ENCODE measurements around the gene GSC2. TPM values are rescaled to one million over a fixed set of nuclear protein-coding genes. Genes with fewer than 3 reads are reported as not detected.
A peak's percentile ranks its signal among the peaks of the same experiment; 100 is the strongest.

Gene GSC2
- total and polyA plus RNA-seq, 9 of the 15 experiments (the other 6 are each of a cell fraction or from before 2014, with no cell fraction given) = not detected

DNA sequence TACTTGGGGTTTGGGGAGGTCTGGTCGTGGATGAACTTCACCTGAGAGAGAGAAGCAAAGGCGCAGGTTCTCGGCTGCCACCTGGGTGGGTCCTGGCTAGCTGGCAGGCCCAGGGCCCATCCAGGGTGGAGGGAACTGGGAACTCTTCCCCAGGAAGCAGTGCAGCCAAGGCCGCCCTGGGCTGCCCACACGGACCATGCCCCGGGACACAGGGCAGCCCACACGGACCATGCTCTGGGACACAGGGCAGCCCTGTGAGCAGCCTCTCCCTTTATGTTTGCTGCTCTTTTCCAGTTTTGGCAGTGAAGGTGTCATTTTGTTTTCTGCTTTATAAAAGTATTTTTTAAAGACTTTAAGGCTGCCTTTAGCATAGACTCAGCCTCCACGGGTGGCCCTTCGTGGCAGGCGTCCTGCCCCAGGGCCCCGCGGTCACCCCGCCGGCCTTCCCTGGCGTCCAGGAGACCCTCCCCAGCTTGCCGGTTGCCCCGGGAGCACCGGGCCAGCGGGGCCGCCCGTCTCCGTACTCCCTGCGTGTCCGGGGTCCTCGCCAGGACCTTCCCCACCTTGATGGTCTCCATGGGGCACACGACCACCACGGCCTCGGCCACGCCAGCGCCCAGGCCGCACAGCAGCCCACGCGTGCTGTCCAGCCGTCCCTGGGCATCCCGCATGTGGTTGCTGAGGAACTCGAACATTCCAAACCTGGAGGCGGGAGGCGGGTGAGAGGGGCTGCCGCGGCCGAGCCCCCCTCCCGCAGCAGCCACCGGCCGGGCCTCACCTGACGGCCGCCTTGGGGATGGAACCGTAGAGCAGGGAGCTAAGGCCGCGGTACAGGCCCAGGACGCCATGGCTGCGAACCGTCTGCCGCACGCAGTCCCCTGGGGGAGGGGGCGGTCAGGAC, 27.3 kb upstream of the GSC2 start (continued):
- no peak for TF ChIP-seq ZNF197 (CRISPR knock-in tag; IDR thresholded peaks at IDR 0.05; ENCODE audit: low read depth)
- TF ChIP-seq HLTF (IDR thresholded peaks at IDR 0.05) = no peak
- 0 out of 2 replicates have a peak, but pooled peaks have one; percentile 6 for TF ChIP-seq KLF13 (tag; IDR thresholded peaks at IDR 0.05; ENCODE audit: borderline replicate concordance, low read depth)
- TF ChIP-seq ZNF77 (CRISPR knock-in tag; IDR thresholded peaks at IDR 0.05) = no peak
- TF ChIP-seq, protein P1, sequence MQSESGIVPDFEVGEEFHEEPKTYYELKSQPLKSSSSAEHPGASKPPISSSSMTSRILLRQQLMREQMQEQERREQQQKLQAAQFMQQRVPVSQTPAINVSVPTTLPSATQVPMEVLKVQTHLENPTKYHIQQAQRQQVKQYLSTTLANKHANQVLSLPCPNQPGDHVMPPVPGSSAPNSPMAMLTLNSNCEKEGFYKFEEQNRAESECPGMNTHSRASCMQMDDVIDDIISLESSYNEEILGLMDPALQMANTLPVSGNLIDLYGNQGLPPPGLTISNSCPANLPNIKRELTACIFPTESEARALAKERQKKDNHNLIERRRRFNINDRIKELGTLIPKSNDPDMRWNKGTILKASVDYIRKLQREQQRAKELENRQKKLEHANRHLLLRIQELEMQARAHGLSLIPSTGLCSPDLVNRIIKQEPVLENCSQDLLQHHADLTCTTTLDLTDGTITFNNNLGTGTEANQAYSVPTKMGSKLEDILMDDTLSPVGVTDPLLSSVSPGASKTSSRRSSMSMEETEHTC (IDR thresholded peaks at IDR 0.05) = no peak
- no peak for TF ChIP-seq KDM4B (IDR thresholded peaks at IDR 0.05; ENCODE audit: borderline replicate concordance in 2 of 2, low read depth in 1 of 2)
- no peak for TF ChIP-seq KLF1 (tag; IDR thresholded peaks at IDR 0.05)
- TF ChIP-seq, protein P2, sequence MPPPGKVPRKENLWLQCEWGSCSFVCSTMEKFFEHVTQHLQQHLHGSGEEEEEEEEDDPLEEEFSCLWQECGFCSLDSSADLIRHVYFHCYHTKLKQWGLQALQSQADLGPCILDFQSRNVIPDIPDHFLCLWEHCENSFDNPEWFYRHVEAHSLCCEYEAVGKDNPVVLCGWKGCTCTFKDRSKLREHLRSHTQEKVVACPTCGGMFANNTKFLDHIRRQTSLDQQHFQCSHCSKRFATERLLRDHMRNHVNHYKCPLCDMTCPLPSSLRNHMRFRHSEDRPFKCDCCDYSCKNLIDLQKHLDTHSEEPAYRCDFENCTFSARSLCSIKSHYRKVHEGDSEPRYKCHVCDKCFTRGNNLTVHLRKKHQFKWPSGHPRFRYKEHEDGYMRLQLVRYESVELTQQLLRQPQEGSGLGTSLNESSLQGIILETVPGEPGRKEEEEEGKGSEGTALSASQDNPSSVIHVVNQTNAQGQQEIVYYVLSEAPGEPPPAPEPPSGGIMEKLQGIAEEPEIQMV (tag; conservative IDR thresholded peaks at IDR 0.05; ENCODE audit: low read depth) = no peak
- TF ChIP-seq STAG1 (CRISPR knock-in tag; IDR thresholded peaks at IDR 0.05; ENCODE audit: borderline replicate concordance) = no peak
- TF ChIP-seq ZNF3 (CRISPR knock-in tag; IDR thresholded peaks at IDR 0.05) = no peak
- TF ChIP-seq CXXC5 (CRISPR knock-in tag; IDR thresholded peaks at IDR 0.05) = no peak; the same call in 1 of the 2 replicates
- no peak for TF ChIP-seq OTX1 (CRISPR knock-in tag; IDR thresholded peaks at IDR 0.05)
- TF ChIP-seq, protein P3, sequence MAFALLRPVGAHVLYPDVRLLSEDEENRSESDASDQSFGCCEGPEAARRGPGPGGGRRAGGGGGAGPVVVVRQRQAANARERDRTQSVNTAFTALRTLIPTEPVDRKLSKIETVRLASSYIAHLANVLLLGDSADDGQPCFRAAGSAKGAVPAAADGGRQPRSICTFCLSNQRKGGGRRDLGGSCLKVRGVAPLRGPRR (CRISPR knock-in tag; IDR thresholded peaks at IDR 0.05) = no peak; the same call in none of the 2 replicates
- no peak for TF ChIP-seq ZNF354B (CRISPR knock-in tag; IDR thresholded peaks at IDR 0.05)
- no peak for TF ChIP-seq DIDO1 (tag; IDR thresholded peaks at IDR 0.05; ENCODE audit: low read depth)
- TF ChIP-seq TAL1 (IDR thresholded peaks at IDR 0.05) = no peak
- TF ChIP-seq KDM5B (IDR thresholded peaks at IDR 0.05; ENCODE audit: insufficient replicate concordance, low read depth, low read length) = peak; percentile 33
- TF ChIP-seq NR2C2 (CRISPR knock-in tag; IDR thresholded peaks at IDR 0.05) = no peak
- TF ChIP-seq NR2C2 (tag; IDR thresholded peaks at IDR 0.05) = no peak
- TF ChIP-seq ZNF347 (CRISPR knock-in tag; IDR thresholded peaks at IDR 0.05; ENCODE audit: low read depth) = peak; percentile 73; the same call in 1 of the 2 replicates
- TF ChIP-seq, protein P4, sequence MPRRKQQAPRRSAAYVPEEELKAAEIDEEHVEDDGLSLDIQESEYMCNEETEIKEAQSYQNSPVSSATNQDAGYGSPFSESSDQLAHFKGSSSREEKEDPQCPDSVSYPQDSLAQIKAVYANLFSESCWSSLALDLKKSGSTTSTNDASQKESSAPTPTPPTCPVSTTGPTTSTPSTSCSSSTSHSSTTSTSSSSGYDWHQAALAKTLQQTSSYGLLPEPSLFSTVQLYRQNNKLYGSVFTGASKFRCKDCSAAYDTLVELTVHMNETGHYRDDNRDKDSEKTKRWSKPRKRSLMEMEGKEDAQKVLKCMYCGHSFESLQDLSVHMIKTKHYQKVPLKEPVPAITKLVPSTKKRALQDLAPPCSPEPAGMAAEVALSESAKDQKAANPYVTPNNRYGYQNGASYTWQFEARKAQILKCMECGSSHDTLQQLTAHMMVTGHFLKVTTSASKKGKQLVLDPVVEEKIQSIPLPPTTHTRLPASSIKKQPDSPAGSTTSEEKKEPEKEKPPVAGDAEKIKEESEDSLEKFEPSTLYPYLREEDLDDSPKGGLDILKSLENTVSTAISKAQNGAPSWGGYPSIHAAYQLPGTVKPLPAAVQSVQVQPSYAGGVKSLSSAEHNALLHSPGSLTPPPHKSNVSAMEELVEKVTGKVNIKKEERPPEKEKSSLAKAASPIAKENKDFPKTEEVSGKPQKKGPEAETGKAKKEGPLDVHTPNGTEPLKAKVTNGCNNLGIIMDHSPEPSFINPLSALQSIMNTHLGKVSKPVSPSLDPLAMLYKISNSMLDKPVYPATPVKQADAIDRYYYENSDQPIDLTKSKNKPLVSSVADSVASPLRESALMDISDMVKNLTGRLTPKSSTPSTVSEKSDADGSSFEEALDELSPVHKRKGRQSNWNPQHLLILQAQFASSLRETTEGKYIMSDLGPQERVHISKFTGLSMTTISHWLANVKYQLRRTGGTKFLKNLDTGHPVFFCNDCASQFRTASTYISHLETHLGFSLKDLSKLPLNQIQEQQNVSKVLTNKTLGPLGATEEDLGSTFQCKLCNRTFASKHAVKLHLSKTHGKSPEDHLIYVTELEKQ (CRISPR knock-in tag; IDR thresholded peaks at IDR 0.05) = peak; percentile 18; the same call in 1 of the 2 replicates

Measured in K562 (cell line).